Measurements from ENCODE around the gene YWHAE. TPM values are rescaled to one million over a fixed set of nuclear protein-coding genes. Genes with fewer than 3 reads are reported as not detected.
"Not testable (repeated sequence)": the region's sequence is repeated elsewhere in the genome, so short reads cannot be mapped to it uniquely, and the experiment has no call there.

Gene YWHAE
- total RNA-seq, 1 experiment from 2014 or later = 518 TPM

GRCh38 chr17:1375615-1376014 is 24.4 kb downstream of the YWHAE start:
- no peak for DNase-seq (ENCODE audit: extremely low read depth, low read depth)

GRCh38 chr17:1374431-1375177 is 25.4 kb downstream of the YWHAE start:
- DNase-seq (ENCODE audit: extremely low read depth, low read depth) = no peak

- no peak for DNase-seq (ENCODE audit: extremely low read depth, low read depth)
Measured at GRCh38 chr17:1373707-1374237, 26.2 kb downstream of the YWHAE start.

GRCh38 chr17:1372618-1373017 is 27.4 kb downstream of the YWHAE start:
- no peak for DNase-seq (ENCODE audit: extremely low read depth, low read depth)

GRCh38 chr17:1371893-1372590 is 28.0 kb downstream of the YWHAE start:
- no peak for DNase-seq (ENCODE audit: extremely low read depth, low read depth)

- no peak for DNase-seq (ENCODE audit: extremely low read depth, low read depth)
Measured at GRCh38 chr17:1368588-1368987, 31.4 kb downstream of the YWHAE start.

- DNase-seq (ENCODE audit: extremely low read depth, low read depth) = no peak
Measured at GRCh38 chr17:1367351-1367745, 32.7 kb downstream of the YWHAE start.

GRCh38 chr17:1366234-1366633 is 33.8 kb downstream of the YWHAE start:
- DNase-seq (ENCODE audit: extremely low read depth, low read depth) = no peak

GRCh38 chr17:1365445-1366039 is 34.5 kb downstream of the YWHAE start:
- DNase-seq (ENCODE audit: extremely low read depth, low read depth) = peak; percentile 81

GRCh38 chr17:1362964-1363363 is 37.1 kb downstream of the YWHAE start:
- no peak for DNase-seq (ENCODE audit: extremely low read depth, low read depth)

- no peak for DNase-seq (ENCODE audit: extremely low read depth, low read depth)
Measured at GRCh38 chr17:1362065-1362848, 37.8 kb downstream of the YWHAE start.

GRCh38 chr17:1360975-1361374 is 39.0 kb downstream of the YWHAE start:
- no peak for DNase-seq (ENCODE audit: extremely low read depth, low read depth)

GRCh38 chr17:1360315-1360714 is 39.7 kb downstream of the YWHAE start:
- DNase-seq (ENCODE audit: extremely low read depth, low read depth) = not testable (repeated sequence)

GRCh38 chr17:1354030-1354429 is 46.0 kb downstream of the YWHAE start:
- no peak for DNase-seq (ENCODE audit: extremely low read depth, low read depth)

GRCh38 chr17:1352530-1352929 is 47.5 kb downstream of the YWHAE start:
- DNase-seq (ENCODE audit: extremely low read depth, low read depth) = not testable (repeated sequence)

GRCh38 chr17:1351971-1352370 is 48.1 kb downstream of the YWHAE start:
- DNase-seq (ENCODE audit: extremely low read depth, low read depth) = no peak

GRCh38 chr17:1351275-1351674 is 48.7 kb downstream of the YWHAE start:
- DNase-seq (ENCODE audit: extremely low read depth, low read depth) = no peak

- DNase-seq (ENCODE audit: extremely low read depth, low read depth) = no peak
Measured at GRCh38 chr17:1347589-1348323, 52.3 kb downstream of the YWHAE start.

- no peak for DNase-seq (ENCODE audit: extremely low read depth, low read depth)
Measured at GRCh38 chr17:1344521-1344920, 55.5 kb downstream of the YWHAE start.

GRCh38 chr17:1343554-1343953 is 56.5 kb downstream of the YWHAE start:
- DNase-seq (ENCODE audit: extremely low read depth, low read depth) = no peak
